ENCODE data around the gene TESPA1.
A peak's percentile ranks its signal among the peaks of the same experiment; 100 is the strongest.
"Not testable (repeated sequence)": the region's sequence is repeated elsewhere in the genome, so short reads cannot be mapped to it uniquely, and the experiment has no call there.

TESPA1 gene, protein sequence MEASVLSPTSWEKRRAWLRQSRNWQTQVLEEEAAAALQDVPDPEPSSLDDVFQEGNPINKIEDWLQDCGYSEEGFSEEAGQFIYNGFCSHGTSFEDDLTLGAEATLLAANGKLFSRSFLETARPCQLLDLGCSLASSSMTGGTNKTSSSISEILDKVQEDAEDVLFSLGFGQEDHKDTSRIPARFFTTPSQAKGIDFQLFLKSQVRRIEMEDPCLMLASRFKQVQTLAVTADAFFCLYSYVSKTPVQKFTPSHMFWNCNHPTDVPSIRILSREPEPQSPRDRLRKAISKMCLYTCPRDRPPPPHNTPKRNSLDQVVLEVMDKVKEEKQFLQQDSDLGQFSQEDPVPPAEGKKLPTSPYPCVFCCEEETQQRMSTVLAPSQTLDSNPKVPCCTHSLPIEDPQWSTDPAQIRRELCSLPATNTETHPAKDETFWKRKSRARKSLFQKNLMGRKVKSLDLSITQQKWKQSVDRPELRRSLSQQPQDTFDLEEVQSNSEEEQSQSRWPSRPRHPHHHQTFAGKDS

GRCh38 chr12:54984658-54985376, at the start of gene TESPA1:
TESPA1 (minus strand) TSS chr12:54984762; CDS start chr12:54974562, 10,200 bp downstream.
- DNase-seq (ENCODE audit: low read depth), result no peak

DNA sequence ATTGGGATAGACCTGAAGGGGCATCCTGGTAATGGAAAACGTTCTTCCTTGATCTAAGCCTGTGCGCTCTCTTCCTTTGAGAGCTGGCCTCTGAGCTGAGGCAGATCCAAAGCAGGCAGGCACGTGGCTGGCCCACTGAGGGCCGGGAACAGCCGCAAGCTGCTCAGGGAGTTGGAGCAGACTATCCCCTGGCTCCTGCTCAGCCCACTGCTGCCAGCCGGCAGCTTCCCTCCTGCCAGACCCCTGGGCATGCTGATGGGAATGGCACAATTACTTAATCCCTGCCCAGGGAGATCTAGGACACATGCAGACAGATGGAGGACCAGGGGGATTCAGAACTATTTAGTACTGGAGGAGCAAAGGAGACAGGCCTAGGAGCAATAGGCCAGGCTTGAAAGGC, 49.7 kb upstream of the TESPA1 start:
- no peak for DNase-seq (ENCODE audit: low read depth)

- DNase-seq (ENCODE audit: low read depth), result no peak
Measured at GRCh38 chr12:55025508-55025907, 40.9 kb upstream of the TESPA1 start.

DNA sequence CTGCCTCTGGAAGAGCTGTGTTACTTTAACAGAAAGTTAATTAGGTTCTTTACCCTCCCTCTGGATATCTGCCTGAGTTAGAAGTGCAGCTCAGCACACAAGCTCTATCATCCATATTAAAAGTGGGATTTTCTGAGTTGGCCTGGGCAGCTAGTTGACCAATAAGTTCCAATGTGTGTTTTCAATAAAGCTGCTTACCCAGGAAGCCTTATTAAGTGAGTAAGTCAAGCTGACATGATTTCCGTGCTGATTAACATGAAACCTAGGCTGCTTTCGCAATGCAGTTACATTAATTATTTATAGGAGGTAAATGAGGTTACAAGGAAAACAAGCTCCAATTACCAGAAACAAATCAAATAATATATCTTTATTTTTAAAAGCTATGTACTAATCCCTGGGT, 40.0 kb upstream of the TESPA1 start:
- DNase-seq (ENCODE audit: low read depth), result no peak

DNA sequence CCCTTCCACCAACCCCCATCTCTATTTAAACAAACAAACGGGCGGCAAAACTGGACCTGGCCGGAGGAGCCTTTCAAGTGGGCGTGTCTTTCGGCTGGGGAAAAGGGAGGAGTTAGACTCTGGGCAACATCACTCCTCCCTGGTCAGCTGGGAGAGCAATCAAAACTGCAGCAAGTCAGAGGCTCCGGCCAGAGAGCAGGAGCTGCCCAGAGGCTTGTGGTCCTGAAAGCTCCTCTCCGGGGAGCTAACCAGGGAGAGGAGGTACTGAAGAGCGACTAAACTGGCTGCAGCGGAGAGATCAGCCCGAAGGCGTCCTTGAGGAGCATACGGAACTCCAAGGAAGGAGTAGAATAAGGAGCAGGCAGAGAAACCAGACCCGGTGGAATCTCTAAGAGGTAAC, 35.2 kb upstream of the TESPA1 start, which contains the start of gene NEUROD4:
Gene NEUROD4 (plus strand): TSS at position 191 of the 400 bp plus-strand sequence. CDS start 6,466 bp downstream, outside the sequence.
- peak; percentile 65 for DNase-seq (ENCODE audit: low read depth)

DNA sequence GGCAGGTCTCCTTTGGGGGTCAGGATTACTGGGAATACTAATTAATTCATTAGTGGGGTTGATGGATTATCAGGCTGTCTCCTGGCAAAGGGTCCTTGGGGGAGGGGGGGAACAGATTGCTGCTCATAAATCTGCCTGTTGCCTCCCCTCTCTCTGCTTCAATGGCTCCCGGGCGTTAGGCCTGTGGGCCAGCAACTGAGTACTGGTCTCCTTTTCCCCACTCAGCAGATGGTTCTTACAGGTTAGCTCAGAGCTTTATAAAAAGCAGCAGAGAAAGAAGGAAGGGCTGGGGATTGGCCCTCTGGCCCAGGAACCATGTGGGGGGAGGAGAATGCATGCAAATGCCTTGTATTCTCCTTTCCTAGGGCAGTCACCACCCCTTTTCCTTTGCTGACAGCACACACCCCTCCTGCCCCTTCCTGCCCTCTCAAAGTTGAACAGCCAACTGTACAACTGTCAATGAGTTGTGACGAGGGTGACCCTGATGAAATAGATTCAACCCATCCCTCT, 32.9 kb upstream of the TESPA1 start:
- no peak for DNase-seq (ENCODE audit: low read depth)

DNA sequence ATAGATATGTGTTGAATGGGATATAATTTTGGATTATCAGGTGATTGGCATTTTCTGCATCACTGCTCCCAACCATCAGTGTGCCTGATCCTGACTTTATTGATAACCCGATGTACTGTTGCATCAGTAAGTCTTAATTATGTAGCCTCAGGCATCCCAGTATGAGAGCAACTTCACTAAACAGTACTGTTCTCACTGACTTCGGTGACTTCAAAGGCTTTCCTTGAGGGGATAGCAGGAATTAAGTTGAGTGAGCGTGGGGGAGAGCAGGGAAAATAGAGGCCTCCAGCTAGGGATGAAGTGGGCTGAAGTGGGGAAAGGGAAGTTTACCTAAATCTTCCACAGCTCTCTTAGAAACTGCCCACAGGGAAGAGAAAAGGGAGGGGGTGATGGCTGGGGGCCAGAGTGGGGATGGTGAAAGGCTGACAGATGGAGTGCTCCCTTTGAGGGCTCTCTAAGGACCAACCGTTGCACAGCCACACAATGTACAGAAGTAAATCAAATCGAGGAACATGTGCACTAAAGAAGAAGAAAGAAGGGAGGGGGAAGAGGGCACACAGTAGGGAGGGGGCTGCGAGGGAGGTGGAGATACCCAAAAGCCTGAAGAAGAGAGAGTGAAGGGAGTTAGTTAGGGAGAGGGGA, 24.5 kb upstream of the TESPA1 start:
- no peak for DNase-seq (ENCODE audit: low read depth)

DNA sequence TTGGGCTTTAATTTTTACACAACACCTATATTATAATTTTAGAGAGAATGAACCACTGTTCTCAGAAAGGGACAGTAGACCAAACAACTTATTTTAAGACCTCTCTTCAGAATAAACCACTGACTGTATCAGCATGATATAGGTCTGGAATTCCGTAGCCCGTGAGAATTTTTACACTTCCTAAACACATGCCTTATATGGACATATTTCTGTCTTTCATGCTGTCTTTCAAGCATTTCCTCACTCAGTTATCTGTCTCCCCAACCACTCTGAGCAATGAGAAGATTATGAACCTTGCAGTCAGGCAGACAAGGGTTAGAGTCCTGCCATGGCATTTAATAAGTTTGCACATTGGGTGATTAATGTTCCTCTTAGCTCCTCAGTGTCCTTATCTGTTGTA, 17.8 kb upstream of the TESPA1 start:
- DNase-seq (ENCODE audit: low read depth), result peak; percentile 8

GRCh38 chr12:55001198-55001868, 16.8 kb upstream of the TESPA1 start:
- DNase-seq (ENCODE audit: low read depth), result no peak

GRCh38 chr12:54998958-54999510, 14.5 kb upstream of the TESPA1 start:
- peak; percentile 7 for DNase-seq (ENCODE audit: low read depth)

GRCh38 chr12:54997929-54998522, 13.5 kb upstream of the TESPA1 start:
- no peak for DNase-seq (ENCODE audit: low read depth)

GRCh38 chr12:54996205-54996604, 11.6 kb upstream of the TESPA1 start:
- no peak for DNase-seq (ENCODE audit: low read depth)

- peak; percentile 64 for DNase-seq (ENCODE audit: low read depth)
Measured at GRCh38 chr12:54993181-54993835, 8.7 kb upstream of the TESPA1 start.

DNA sequence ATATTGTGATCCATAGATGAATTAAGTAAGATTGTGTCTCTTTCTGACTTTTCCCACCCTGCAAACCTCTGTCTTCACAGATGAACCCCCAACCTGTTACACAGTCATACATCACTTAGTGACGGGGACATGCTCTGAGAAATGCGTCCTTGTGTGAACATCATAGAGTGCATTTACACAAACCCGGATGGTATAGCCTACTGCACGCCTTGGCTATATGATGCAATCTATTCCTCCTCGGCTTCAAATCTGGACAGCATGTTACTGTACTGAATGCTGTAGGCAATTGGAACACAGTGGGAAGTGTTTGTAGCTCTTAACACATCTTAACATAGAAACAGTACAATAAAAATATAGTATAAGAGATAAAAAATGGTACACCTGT, 7.4 kb upstream of the TESPA1 start:
- DNase-seq (ENCODE audit: low read depth), result no peak

DNA sequence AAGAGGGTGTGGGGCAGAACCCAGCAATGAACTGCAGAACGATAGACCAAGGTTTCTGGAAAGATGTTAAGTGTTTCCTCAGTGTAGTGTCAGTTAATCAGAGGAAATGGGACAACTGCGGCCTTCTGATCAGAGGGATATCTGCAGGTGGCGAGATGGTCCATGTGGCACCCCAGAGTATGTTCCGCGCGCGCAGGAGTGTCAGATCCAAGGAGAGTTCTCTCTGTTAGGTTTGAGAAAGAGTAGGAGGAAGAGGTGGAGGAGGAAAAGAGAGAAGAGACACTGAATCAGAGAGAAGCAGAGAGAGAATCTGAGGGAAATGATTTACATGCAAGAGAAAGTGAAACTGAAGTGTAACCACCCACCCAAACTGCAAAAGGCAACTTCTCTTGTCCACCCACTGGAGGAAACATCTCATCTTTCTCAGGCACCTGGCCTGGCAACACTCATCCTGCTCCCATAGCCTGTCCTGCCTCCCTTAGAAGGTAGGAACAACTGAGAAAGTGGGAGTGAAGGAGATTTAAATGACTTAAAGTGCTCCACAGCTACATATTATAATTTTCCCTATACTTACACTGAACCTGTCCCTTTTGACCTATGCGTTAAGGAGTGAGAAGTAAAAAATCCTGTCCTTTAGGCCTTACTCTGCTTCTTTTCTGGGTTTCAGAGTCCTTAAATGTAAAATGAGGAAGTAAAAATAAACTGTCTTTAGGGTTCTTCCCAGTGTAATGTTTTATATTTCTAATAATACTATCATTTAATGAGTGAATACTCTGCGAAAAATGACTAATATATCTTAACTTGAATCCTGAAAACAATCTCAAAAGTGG, 6.8 kb upstream of the TESPA1 start:
- no peak for DNase-seq (ENCODE audit: low read depth)

- DNase-seq (ENCODE audit: low read depth), result no peak
Measured at GRCh38 chr12:54989829-54990228, 5.3 kb upstream of the TESPA1 start.

GRCh38 chr12:54988402-54989054, 4.0 kb upstream of the TESPA1 start:
- DNase-seq (ENCODE audit: low read depth), result peak; percentile 37

DNA sequence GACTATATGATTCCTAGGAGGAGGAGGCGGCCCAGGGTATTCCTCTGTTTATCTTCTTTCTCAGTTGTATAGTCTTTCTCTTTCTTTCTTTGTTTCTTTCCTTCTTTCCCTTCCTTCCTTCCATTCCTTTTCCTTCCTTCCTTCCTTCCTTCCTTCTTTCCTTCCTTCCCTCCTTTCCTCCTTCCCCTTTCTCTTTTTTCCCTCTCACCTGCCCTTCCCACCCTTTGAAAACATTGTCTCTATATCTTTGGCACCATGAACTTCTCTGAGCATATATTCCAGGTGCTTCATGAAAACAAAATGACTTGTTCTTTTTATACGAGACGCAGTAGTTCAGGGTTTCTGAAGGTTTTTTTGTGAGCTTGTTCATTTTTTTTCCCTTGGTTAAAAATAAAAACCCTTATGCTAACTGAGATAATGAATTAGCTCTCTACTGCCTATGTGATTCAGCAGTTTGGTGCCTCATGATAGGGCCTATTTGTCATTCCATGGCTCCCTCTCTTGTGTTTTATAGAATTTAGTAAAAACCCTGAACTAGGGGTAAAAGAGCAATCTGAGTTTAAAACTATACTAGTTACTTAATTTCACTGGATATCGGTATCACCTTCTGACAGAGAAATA, 3.2 kb upstream of the TESPA1 start:
- no peak for DNase-seq (ENCODE audit: low read depth)

DNA sequence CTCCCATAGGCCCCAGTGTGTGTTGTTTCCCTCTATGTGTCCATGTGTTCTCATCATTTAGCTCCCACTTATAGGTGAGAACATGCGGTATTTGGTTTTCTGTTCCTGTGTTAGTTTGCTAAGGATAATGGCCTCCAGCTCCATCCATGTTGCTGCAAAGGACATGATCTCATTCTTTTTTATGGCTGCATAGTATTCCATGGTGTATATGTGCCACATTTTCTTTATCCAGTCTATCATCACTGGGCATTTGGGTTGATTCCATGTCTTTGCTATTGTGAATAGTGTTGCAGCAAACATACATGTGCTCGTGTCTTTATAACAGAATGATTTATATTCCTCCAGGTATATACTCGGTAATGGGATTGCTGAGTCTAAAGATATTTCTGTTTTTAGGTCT, 2.2 kb upstream of the TESPA1 start:
- DNase-seq (ENCODE audit: low read depth), result not testable (repeated sequence)

All from EH (cell line).